Ectodermal cell (in vitro differentiated cells): ENCODE results near the gene AUTS2.

ENCODE experiments used
- H3K27ac ChIP-seq: 2 replicates; pipeline ENCODE4 v1.7.0; 2013; ENCODE audit warnings: mild to moderate bottlenecking, low read depth, low read length; ENCODE audit not compliant: insufficient read depth, poor library complexity, severe bottlenecking
- H3K27me3 ChIP-seq: 2 replicates; pipeline ENCODE4 v1.7.0; 2013; ENCODE audit warnings: mild to moderate bottlenecking, low read length; ENCODE audit not compliant: insufficient read depth, control insufficient read depth, poor library complexity, severe bottlenecking
- H3K36me3 ChIP-seq: one replicate; pipeline ENCODE4 v1.7.0; 2013; ENCODE audit warnings: low read length; ENCODE audit not compliant: control insufficient read depth, insufficient read depth
- H3K4me1 ChIP-seq: one replicate; pipeline ENCODE4 v1.7.0; 2013; ENCODE audit warnings: low read length; ENCODE audit not compliant: control insufficient read depth, insufficient read depth
- H3K4me3 ChIP-seq: 2 replicates; pipeline ENCODE4 v1.7.0; 2013; ENCODE audit warnings: low read depth, low read length, control low read depth; ENCODE audit not compliant: insufficient read depth
- H3K9me3 ChIP-seq: 2 replicates; pipeline ENCODE4 v1.7.0; 2013; ENCODE audit warnings: mild to moderate bottlenecking, low read length, moderate library complexity; ENCODE audit not compliant: control insufficient read depth
- WGBS, 2 experiments: methylation state at CpG; one replicate each; pipeline ENCODE4 v1.1.7; 2013; ENCODE audit warnings: missing lambda C conversion rate in 2 of 2; 5-methylcytosine and 5-hydroxymethylcytosine counted together

The AUTS2 gene

DNA sequence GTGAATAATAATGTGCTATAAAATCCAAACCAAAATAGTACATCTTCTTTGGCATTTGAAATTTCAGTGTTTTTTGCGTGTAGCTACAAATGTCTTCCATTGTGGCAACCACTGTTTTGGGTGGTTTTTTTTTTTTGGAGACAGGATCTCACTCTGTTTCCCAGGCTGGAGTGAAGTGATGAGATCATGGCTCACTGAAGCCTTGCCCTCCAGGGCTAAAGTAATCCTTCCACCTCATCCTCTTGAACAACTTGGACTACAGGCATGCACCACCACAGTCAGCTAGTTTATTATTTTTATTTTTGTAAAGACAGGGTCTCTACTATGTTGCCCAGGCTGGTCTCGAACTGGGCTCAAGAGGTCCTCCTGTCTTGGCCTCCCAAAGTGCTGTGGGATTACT, 455.1 kb downstream of the AUTS2 start:
- H3K36me3 ChIP-seq: no peaks in the 10 kb centered on the region
- H3K9me3 ChIP-seq: no peaks in the 10 kb centered on the region
- no peak overlapping the region for H3K4me3 ChIP-seq
- H3K27me3 ChIP-seq: no peaks in the 10 kb centered on the region
- H3K27ac ChIP-seq: no peak overlapping the region
- 91 to 94% methylated on average over 2 of the region's 2 CpGs for WGBS, 2 experiments
- no peaks in the 10 kb centered on the region for H3K4me1 ChIP-seq

DNA sequence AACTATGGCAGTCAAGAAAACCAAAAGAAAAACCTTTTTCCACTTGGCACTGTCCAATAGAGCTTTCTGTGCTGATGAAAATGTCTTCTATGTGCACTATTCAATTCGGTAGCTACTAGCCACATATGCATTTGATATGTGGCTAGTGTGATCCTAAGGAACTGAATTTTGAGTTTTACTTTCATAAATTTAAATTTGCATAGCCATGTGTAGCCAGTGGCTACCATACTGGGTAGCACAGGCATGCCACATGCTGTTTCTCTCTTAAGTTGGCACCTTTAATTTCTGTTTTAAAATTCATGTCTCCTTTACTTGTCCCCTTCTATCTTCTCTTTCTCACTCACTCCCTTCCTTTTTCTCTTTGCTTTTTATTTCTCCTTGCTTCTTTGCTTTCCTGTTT, 455.7 kb downstream of the AUTS2 start:
- no peaks in the 10 kb centered on the region for H3K4me1 ChIP-seq
- no peaks in the 10 kb centered on the region for H3K36me3 ChIP-seq
- H3K4me3 ChIP-seq: no peak overlapping the region
- H3K27me3 ChIP-seq: no peaks in the 10 kb centered on the region
- no peak overlapping the region for H3K27ac ChIP-seq
- no peaks in the 10 kb centered on the region for H3K9me3 ChIP-seq
- 100% methylated on average over 1 of the region's 1 CpG for WGBS, 2 experiments

DNA sequence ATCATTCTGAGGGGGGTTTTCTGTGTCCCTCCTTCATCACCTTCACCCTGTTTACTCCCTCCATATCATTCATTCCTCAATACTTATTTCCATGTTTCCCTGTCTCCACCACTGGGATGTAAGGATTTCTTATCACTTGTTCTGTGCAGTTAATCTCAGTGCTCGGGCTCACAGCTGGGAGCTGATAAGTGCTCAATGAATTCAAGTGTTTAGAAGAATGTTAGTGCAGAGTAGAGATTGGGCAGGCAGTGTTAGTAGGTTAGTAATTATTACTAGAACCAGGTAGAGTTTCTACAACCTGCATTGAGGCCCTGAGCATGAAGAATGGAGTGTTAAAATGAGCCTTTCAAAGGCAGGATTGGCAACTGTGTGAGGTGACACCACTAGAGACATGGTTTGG, 458.1 kb downstream of the AUTS2 start:
- Histone ChIP-seq H3K9me3 (no peaks in the 10 kb centered on the region), H3K36me3 (no peaks in the 10 kb centered on the region), H3K4me1 (no peaks in the 10 kb centered on the region), H3K4me3 (no peak overlapping the region), H3K27ac (no peak overlapping the region), H3K27me3 (no peaks in the 10 kb centered on the region)
- WGBS, 2 experiments: 90% methylated on average over 1 of the region's 1 CpG

DNA sequence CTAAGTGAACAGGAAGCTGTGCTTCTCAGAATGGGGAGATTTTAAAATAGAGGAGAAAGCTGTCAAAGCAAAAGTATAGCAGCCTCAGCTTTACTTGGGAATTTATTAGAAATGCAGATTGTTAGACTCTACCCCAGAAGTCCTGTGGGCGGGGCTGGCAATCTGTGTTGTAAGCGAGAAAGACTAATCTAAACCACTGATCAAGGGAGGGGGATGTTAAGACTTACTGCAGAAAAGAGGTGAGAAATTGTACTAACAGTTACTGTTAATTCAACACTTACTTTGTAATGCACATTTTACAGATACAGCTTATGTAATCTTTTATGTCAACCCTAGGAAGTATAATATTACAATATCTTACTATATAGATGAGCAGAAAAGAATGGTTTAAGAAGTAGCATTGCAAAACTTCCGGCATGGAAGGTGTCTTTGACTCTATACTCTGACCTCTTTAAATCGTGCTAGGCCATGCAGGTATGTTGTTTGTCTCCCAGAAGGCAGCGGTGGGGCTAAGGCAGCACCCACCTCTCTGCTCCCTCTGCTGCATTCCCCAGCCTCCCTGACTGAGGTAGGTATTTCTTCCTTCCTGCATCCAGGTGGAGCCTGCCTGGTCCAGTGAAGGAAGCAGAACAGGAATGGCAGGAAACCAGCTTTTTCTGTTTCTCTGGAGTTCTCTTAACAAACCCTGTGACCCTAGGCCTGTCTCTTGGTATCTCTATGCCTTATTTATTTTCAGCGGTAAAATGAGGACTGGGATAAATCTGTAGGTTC, 462.2 kb downstream of the AUTS2 start:
- WGBS, 2 experiments: 71 to 80% methylated on average over 6 of the region's 6 CpGs

DNA sequence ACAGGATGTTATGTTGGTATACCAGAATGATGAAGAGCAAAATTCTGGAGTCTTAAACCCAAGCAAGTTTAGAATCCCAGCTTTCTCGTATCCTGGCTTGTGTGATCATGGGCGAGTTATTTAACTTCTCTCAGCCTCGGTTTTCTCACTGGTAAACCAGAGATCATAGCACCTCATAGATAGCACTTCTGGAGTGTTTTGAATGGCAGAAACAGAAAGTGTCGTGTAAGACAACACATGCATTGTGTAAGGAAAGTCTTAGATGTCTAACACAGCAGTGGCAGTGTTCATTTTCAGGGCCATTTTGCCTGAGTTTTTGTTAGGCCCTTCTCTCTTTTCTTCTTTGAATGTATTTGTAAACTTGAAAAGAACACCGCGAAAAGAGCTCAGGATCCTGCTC, 465.1 kb downstream of the AUTS2 start:
- Histone ChIP-seq H3K4me1 (no peaks in the 10 kb centered on the region), H3K9me3 (no peaks in the 10 kb centered on the region), H3K27ac (no peak overlapping the region), H3K36me3 (no peaks in the 10 kb centered on the region), H3K27me3 (no peaks in the 10 kb centered on the region), H3K4me3 (no peak overlapping the region)
- WGBS, 2 experiments: 84 to 90% methylated on average over 6 of the region's 6 CpGs

More for the DNA sequence above, 462.2 kb downstream of the AUTS2 start:
- Histone ChIP-seq H3K4me3 (no peak overlapping the region), H3K36me3 (no peaks in the 10 kb centered on the region), H3K27ac (no peak overlapping the region), H3K27me3 (no peaks in the 10 kb centered on the region), H3K9me3 (no peaks in the 10 kb centered on the region), H3K4me1 (no peaks in the 10 kb centered on the region)

DNA sequence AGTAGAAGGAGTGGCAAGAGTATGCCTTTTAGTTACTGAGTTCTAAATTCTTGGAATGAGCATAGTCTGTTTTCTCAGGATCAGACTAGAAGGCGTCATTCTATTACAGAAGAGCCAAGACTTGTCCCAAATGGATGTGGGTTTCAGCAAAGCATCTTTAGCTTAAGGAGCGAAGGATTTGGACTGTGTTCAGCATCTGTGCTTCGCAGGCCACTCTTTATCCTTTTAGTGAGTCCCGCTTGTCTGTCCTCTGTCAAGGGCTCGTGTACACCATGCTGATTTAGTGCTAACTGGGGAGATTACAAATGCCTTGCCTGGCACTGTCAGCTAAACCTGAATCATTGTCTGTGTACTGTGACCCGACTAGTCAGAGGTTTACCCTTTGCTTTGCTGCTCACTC, 465.7 kb downstream of the AUTS2 start:
- Histone ChIP-seq H3K27me3 (no peaks in the 10 kb centered on the region), H3K27ac (no peak overlapping the region)

DNA sequence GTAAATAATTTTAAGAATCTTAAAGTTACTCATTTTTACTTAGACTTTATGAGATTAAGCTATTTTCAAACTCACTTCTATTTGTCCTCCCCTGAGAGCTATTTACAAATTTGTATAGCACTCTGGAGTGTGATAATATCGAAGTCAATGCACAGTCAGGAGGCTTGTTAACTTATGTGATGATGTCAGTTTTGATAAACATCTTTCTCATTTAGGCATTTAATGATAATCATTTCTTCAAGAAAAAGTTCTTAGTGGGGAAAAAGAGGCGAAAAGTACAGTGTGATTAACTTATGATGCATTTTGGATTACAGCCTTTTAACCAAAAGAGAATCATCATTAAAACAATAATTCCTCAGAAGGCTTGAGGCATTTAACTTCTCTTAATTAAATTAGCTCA, 468.6 kb downstream of the AUTS2 start:
- WGBS, 2 experiments: 100% methylated on average over 1 of the region's 2 CpGs; no CpG with 5 or more reads in 1 of the 2 experiments

More for the DNA sequence above, 465.7 kb downstream of the AUTS2 start:
- no peak overlapping the region for H3K4me3 ChIP-seq
- H3K9me3 ChIP-seq: no peaks in the 10 kb centered on the region
- 93 to 94% methylated on average over 6 of the region's 6 CpGs for WGBS, 2 experiments
- H3K36me3 ChIP-seq: no peaks in the 10 kb centered on the region
- no peaks in the 10 kb centered on the region for H3K4me1 ChIP-seq

DNA sequence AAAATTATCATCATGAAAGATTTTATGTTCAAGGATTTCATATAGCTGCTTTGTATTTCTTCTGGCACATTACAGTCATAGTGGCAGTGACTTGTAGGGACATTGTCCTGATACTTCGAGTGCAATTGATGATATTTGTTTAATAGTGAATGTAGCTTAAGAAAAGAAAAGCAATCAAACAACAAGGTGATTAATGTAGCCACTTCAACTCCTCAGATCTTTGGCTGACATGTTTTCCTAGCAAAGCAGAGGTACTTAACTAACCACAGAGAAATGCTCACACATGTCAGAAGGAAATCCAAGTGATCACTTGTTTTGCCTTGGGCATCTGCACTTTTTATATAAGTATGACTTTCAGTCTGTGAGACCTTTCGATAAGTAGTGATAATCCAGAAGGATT, 470.3 kb downstream of the AUTS2 start:
- Histone ChIP-seq H3K4me1 (no peaks in the 10 kb centered on the region), H3K4me3 (no peak overlapping the region)
- WGBS, 2 experiments: 88 to 96% methylated on average over 2 of the region's 2 CpGs

More for the DNA sequence above, 468.6 kb downstream of the AUTS2 start:
- Histone ChIP-seq H3K36me3 (no peaks in the 10 kb centered on the region), H3K4me1 (no peaks in the 10 kb centered on the region), H3K27ac (no peak overlapping the region), H3K9me3 (no peaks in the 10 kb centered on the region), H3K27me3 (no peaks in the 10 kb centered on the region), H3K4me3 (no peak overlapping the region)

DNA sequence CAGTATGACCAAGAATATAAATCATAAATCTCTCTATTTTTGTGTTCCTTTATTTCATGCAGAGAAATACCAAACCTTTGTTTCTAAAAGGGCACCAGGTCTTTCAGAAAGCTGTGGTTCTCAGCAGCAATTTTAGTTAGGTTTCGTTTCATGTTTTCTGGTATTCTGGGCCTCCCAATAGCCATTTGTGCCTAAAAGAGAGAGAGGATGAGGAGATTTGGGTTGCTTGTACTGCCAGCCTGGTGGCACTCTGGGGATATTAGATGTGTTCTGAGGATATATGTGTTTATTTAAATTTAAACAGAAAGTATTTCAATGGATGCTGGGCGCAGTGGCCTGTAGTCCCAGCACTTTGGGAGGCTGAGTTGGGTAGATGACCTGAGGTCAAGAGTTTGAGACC, 471.7 kb downstream of the AUTS2 start:
- 90 to 94% methylated on average over 2 of the region's 2 CpGs for WGBS, 2 experiments
- no peak overlapping the region for H3K4me3 ChIP-seq
- H3K36me3 ChIP-seq: no peaks in the 10 kb centered on the region
- no peak overlapping the region for H3K27ac ChIP-seq
- no peaks in the 10 kb centered on the region for H3K9me3 ChIP-seq
- H3K27me3 ChIP-seq: no peaks in the 10 kb centered on the region
- H3K4me1 ChIP-seq: no peaks in the 10 kb centered on the region

More for the DNA sequence above, 470.3 kb downstream of the AUTS2 start:
- Histone ChIP-seq H3K27me3 (no peaks in the 10 kb centered on the region), H3K36me3 (no peaks in the 10 kb centered on the region), H3K27ac (no peak overlapping the region), H3K9me3 (no peaks in the 10 kb centered on the region)

DNA sequence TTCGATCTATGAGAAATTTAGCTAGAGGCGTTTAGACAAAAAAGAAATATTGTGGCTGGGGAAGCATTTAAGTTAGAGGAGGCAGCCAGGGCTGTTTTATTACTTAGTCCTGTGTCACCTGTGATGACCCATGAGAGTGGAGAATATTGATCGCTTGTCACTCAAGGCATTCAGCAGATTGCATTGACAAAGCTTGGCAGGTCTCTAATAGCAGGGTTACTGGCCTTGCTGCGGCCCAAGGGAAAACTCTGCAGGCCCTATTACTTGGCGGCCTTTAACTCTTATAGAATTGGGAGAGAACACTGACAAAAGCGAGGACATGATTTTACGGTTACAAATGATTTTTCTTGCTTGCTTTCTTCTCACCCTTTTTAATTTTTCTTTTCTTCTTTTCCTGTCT, 473.5 kb downstream of the AUTS2 start:
- Histone ChIP-seq H3K4me1 (no peaks in the 10 kb centered on the region), H3K27me3 (no peaks in the 10 kb centered on the region), H3K4me3 (no peak overlapping the region), H3K9me3 (no peaks in the 10 kb centered on the region), H3K27ac (no peak overlapping the region), H3K36me3 (no peaks in the 10 kb centered on the region)
- 93 to 97% methylated on average over 7 of the region's 7 CpGs for WGBS, 2 experiments
